Transverse colon (tissue), 4 donors: ENCODE data around the gene AGMAT. TPM values are rescaled to one million over a fixed set of nuclear protein-coding genes. Genes with fewer than 3 reads are reported as not detected.

ENCODE experiments used
- DNase-seq: peaks from one replicate; pipeline ENCODE4 v3.0.0-alpha.2; 2019
- H3K27ac ChIP-seq, 4 donors: fragments of 200-600 bp; sonication (generic); 2 replicates each; pipeline ENCODE4 v1.5.1; 2016 to 2018; ENCODE audit warnings: inconsistent platforms in 4 of 4
- H3K27me3 ChIP-seq: fragments of 200-600 bp; sonication (generic); 2 replicates; pipeline ENCODE4 v1.5.1; 2017; ENCODE audit warnings: inconsistent platforms
- H3K36me3 ChIP-seq, 4 donors: fragments of 200-600 bp; sonication (generic); 2 replicates each; pipeline ENCODE4 v1.5.1; 2017 to 2019; ENCODE audit warnings: inconsistent platforms in 4 of 4
- H3K4me1 ChIP-seq, 4 donors: fragments of 200-600 bp; sonication (generic); 2 replicates each; pipeline ENCODE4 v1.5.1; 2017 to 2020; ENCODE audit warnings: inconsistent platforms in 4 of 4
- H3K4me3 ChIP-seq, 4 donors: fragments of 200-600 bp; sonication (generic); 1 replicate in 1 of 4; 2 replicates in 3 of 4; pipeline versions ENCODE4 v1.5.1 to v1.6.1; 2017 to 2019; ENCODE audit warnings: inconsistent platforms in 4 of 4
- H3K9me3 ChIP-seq, 2 donors: fragments of 200-600 bp; sonication (generic); 2 replicates each; pipeline ENCODE4 v1.5.1; 2017 to 2019; ENCODE audit warnings: inconsistent platforms in 2 of 2
- CTCF ChIP-seq, 5 experiments: fragments of 200-600 bp in 3 of 5; fragments of 450-650 bp in 2 of 5; sonication (generic) in 3 of 5; IDR thresholded peaks; 1 replicate in 2 of 5; 2 replicates in 3 of 5; pipeline ENCODE4 v1.5.1; 2016 to 2017; ENCODE audit warnings: antibody characterized with exemption in 5 of 5, inconsistent platforms in 3 of 5, mild to moderate bottlenecking in 2 of 5, moderate library complexity in 1 of 5
- EP300 ChIP-seq: sonication (generic); formaldehyde crosslinking; IDR thresholded peaks from one replicate; pipeline ENCODE4 v1.6.1; 2017; ENCODE audit warnings: antibody characterized with exemption, low read depth
- POLR2A ChIP-seq: fragments of 450-650 bp; IDR thresholded peaks from one replicate; pipeline ENCODE4 v1.6.1; 2016; ENCODE audit warnings: antibody characterized with exemption, mild to moderate bottlenecking, moderate library complexity
- POLR2AphosphoS5 ChIP-seq, 3 donors: sonication (generic); formaldehyde crosslinking; IDR thresholded peaks; one replicate each; pipeline ENCODE4 v1.6.1; 2016; ENCODE audit warnings: antibody characterized with exemption in 3 of 3
- WGBS, 2 donors: methylation state at CpG; one replicate each; pipeline ENCODE4 v1.1.5; 2018; ENCODE audit warnings: low coverage in 1 of 2; 5-methylcytosine and 5-hydroxymethylcytosine counted together
- in situ Hi-C, 4 donors: fragments of 200-750 bp; cut with MboI; loops; one replicate each; pipeline versions ENCODE4 v1.15.0 to v1.15.1; 2017; ENCODE audit warnings: low sequenced_read_pairs in 3 of 4, low pct_ligation_motif_present in 1 of 4, low pct_unique_long_range_greater_than_20kb in 1 of 4
- intact Hi-C: fragments of 100-400 bp; cut with DNase I; formaldehyde crosslinking; loops from one replicate; pipeline ENCODE4 v1.15.1; 2023; ENCODE audit warnings: low total_unique reads
- small RNA-seq, 4 donors: library from RNA; depleted of rRNA; stranded (forward); fragments of <200 nt; gene quantifications; one replicate each; pipeline ENCODE3, GENCODE V24; 2016
- total RNA-seq, 4 donors: library from RNA; depleted of rRNA; stranded (reverse); fragments of >200 nt; gene quantifications; one replicate each; pipeline ENCODE4 v1.1.0, GENCODE V29; 2016

Gene AGMAT
- total RNA-seq, 4 donors from 2014 or later: 6.7 to 24.1 (median 13.7) TPM

- H3K36me3 ChIP-seq: no peaks in the 10 kb centered on the region
- in situ Hi-C loops: no loop called here
- no peak for DNase-seq
- no peak for TF ChIP-seq CTCF (IDR thresholded peaks at IDR 0.05)
- no peak for TF ChIP-seq POLR2AphosphoS5 (IDR thresholded peaks at IDR 0.05)
- TF ChIP-seq EP300: no peak
- TF ChIP-seq POLR2A: no peak
- peak overlapping the region; percentile 61 to 88 (median 70) for H3K4me3 ChIP-seq
- intact Hi-C loops: no loop called here
- H3K9me3 ChIP-seq: no peaks in the 10 kb centered on the region
- WGBS, 2 donors: 36 to 41% methylated on average over 10 to 18 of the region's 18 CpGs
- peak overlapping the region; percentile 96 to 99 (median 98) for H3K27ac ChIP-seq
- no peaks in the 10 kb centered on the region for H3K27me3 ChIP-seq
- peaks cover 22 to 34% (median 27%) of the 10 kb centered on the region in 4 donors for H3K4me1 ChIP-seq
Measured at GRCh38 chr1:15523104-15524020, 61.5 kb downstream of the AGMAT start.

GRCh38 chr1:15522551-15522950, 62.3 kb downstream of the AGMAT start:
- no peak for TF ChIP-seq POLR2A
- in situ Hi-C loops (no loop called here), intact Hi-C loops (no loop called here)
- no peaks in the 10 kb centered on the region for H3K9me3 ChIP-seq
- H3K27me3 ChIP-seq: no peaks in the 10 kb centered on the region
- peaks cover 0 to under 1% (median 0%) of the 10 kb centered on the region in 4 donors for H3K36me3 ChIP-seq
- H3K27ac ChIP-seq: no peak overlapping the region
- WGBS, 2 donors: 97% methylated on average over 4 of the region's 4 CpGs; no CpG with 5 or more reads in 1 of the 2 donors
- no peak overlapping the region for H3K4me3 ChIP-seq
- peaks cover 17 to 26% (median 21%) of the 10 kb centered on the region in 4 donors for H3K4me1 ChIP-seq
- no peak for DNase-seq

Small RNA genes within 50 kb of the gene (small RNA-seq; reads per million reads assigned to genes)
- 0 reads per million in 4 donors for gene CD24P1
- gene RNU7-179P: 0 reads per million in 4 donors
- gene SCARNA21B: 0 to 0.28 (median 0.19) reads per million in 4 donors

Other genes with a start within 250 kb of the AGMAT start
- gene EFHD2, start 175.2 kb downstream of the AGMAT start, total RNA-seq: 100 to 1,000 TPM in 3 of 4 donors, 10 to 100 TPM in 1; 88.0 to 188 (median 174) TPM
- under 1 TPM in 1 of 4 donors, not detected in 3; 0.64 TPM for gene CTRC, start 146.6 kb downstream of the AGMAT start, total RNA-seq
- gene CELA2A, start 128.3 kb downstream of the AGMAT start, total RNA-seq: not detected
- gene CELA2B, start 108.9 kb downstream of the AGMAT start, total RNA-seq: not detected
- gene CASP9, start 60.8 kb downstream of the AGMAT start, total RNA-seq: 100 to 1,000 TPM in 1 of 4 donors, 10 to 100 TPM in 3; 19.1 to 151 (median 25.2) TPM
- 10 to 100 TPM in 3 of 4 donors, 1 to 10 TPM in 1; 7.8 to 30.3 (median 19.7) TPM for gene DNAJC16, start 58.2 kb downstream of the AGMAT start, total RNA-seq
- 10 to 100 TPM; 28.1 to 95.4 (median 42.9) TPM for gene DDI2, start 32.4 kb upstream of the AGMAT start, total RNA-seq
- 10 to 100 TPM; 27.7 to 40.3 (median 33.0) TPM for gene PLEKHM2, start 99.3 kb upstream of the AGMAT start, total RNA-seq
- 10 to 100 TPM; 12.9 to 73.3 (median 36.2) TPM for gene SLC25A34, start 151.2 kb upstream of the AGMAT start, total RNA-seq
- gene TMEM82, start 157.4 kb upstream of the AGMAT start, total RNA-seq: 10 to 100 TPM in 3 of 4 donors, 1 to 10 TPM in 1; 1.8 to 30.3 (median 19.2) TPM
- gene FBLIM1, start 173.7 kb upstream of the AGMAT start, total RNA-seq: 100 to 1,000 TPM; 140 to 411 (median 311) TPM
- gene UQCRHL, start 222.6 kb upstream of the AGMAT start, total RNA-seq: 1 to 10 TPM in 3 of 4 donors, under 1 TPM in 1; 0.75 to 3.0 (median 1.7) TPM